ENCODE results near the gene DUSP2.
A peak's percentile ranks its signal among the peaks of the same experiment; 100 is the strongest.

DUSP2 gene

DNA sequence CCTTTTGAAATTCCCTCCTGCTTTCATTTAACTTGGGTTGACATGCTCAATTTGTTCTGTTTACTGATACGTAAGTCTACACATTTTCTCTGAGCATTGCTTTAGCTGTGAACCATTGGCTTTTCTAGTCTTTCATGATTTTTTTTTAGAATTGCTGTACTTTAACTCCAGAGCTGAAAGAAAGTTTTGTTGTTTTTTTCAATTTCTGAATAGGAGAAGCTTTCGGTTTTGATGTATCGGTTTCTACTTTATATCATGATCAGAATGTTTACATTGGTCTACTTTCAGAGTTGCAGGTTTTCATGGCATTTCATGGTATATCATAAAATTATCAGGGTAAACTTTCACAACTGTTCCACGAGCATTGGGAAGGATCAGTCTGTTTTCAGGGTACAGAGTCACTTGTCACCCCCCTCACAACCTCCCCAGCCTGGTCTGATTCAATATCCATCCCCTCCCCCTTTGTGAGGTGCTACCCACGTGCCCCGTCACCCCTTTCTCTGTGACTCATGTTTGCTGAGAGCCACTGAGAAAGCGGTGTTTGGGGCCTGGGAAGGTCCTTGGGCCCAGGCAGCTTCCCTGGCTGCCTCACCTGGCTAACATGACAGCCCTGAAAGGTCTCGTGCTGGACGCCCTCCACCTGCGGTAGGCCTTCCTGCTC, 14.0 kb downstream of the DUSP2 start:
- no peak for DNase-seq

DNA sequence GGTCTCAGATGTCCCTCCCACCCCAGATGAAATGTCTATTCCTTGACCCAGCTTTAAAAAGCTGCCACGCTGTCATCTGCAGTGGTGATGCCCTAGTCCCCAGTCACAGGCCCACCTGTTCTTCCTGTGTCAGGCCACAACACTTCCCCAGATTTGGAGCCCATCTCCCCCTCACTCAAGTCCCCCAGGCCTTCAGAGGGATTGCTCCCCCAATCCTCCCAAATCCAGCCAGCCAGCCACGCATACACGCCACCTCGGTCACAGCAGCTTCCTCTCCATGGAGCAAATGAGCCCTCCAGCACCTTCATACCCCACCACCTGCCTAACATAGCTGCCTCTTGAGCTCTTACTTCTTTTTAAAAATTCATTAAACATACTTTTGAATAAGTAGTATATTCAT, 14.8 kb downstream of the DUSP2 start:
- no peak for DNase-seq

DNA sequence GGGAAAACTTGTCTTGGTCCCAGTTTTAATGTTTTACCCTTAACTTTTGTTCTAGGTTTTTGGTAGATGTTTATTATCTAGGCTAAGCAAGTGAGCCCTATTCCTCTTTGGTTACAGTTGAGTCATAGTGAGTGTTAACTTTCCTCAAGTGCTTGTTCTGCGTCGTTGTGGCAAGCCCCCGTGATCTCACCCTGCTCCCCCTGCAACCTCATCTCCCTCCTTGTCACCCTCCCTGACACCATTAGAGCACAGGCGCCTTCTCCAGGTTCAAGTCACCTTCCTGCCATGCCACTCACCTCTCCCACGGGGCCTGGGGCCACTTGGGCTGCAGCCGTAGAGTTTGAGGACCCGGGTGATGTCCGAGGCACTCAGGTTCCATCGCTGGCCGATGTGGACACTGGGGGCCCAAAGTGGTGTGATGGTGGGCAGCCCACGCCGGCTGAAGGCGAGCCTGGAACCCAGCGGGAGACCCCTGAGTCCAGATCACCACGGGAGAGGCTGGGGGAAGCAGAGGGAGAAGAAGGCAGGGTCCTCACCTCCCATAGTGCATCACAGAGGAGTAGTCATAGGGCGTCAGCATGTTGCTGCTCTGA, 15.6 kb downstream of the DUSP2 start:
- no peak for DNase-seq

DNA sequence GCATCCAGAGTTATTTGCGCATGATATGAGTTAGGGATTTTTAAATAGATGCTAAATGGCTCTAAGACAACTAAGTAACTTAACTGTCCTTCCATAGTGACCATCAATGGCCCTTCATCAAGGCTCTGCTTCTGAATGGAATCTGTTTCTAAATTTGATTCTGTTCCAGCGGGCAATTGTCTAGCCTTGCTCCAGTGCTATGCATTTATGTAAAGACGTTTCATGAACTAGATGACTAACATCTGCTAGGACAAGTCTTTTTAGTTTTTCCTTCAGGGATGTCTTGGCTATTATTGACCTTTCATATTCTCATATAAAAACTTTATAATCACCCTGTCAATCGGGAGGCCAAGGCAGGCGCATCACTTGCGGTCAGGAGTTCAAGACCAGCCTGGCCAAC, 16.8 kb downstream of the DUSP2 start:
- no peak for DNase-seq

DNA sequence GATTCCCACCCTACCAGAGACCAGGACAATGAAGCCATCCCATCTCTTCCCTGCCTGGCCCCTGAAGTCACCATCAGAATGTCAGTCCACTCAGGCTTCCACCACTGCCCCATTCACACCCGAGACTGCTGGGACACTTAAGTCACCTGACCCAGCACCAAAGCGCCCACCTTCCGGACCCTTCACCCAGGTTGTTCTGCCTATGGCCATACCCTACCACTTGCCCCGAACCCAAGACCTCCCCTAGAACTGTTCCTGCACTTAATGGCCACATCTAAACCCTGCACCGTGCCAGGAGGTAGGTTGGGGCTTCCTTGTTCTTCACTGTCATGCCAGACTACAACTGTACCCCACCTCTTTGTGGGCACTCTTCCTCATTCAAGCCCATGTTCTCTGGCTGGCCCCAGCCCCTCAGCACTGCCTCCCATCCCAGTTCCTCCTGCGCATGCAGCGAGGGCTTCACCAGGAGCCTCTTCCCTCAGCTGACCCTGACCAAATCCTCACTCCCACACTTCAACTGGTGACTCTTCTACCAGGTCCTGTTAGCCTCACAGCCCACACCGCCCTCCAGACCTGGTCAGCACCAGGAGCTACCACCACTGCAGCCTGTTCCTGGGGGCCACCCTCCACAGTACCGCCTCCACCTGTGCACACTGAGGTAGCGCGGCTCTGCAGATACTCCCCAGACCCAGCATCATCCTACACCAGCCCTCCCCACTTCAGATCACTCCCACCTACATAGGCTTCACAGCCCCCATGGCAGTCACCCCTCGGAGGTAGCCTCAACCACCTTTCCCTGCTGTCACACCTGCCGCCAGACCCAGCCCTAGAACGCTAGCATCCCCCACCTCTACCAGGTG, 20.6 kb downstream of the DUSP2 start:
- no peak for DNase-seq

DNA sequence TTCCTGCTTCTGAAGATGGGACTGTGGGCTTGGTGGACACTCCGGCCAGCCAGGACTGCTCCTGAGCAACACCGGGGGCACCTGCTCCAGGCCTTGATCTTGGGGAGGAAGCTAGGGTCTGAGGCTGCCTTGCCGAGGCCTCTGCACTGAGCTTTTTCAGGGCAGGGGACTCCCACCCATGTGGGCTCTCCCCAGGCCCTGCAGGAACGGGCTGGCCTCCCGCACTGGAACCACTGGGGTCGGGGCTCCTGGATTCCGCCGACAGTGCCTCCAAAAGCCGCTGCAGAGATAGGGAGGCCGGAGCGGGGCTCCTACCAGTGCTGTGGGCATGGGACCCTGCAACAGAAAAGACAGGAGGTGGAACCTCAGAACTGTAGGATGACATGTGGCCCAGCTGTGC, 21.3 kb downstream of the DUSP2 start:
- no peak for DNase-seq

DNA sequence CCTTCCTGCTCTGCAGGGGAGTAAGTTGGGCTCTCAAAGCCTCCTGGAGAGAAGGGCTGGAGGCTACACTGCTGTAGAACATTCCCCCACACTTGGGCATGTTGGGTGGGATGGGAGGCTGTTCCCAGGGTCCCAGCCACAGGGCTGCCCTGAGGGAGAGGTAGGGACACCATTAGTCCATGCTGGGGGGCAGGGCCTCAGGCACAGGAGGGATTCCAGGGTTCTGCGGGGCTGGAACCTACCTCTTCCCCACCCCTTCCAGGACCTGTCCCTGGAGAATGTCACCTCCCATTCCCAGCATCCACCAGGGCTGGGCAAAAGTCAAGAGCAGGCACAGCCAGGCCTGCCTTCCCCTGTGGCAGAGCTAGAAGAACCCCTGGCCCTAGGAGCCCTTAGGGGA, 21.9 kb downstream of the DUSP2 start:
- no peak for DNase-seq

DNA sequence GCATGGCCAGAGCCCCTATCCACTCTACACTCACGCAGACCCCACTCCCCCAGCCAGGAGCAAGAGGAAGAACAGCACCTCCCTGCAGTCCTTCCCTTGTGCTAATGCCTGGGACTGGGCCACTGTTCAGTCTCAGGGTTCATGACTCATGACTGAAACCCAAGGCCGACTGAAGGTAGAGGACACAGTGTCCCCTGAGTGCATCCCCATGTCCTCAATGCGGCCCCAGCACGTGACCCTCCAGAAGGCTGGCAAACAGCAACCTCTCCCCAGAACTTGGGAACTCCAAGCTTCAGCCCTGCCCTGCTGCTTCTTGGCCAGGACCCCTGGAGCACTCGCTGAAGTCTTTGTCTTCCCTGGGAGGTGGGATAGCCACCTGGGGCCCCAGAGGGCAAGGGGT, 22.8 kb downstream of the DUSP2 start:
- no peak for DNase-seq

DNA sequence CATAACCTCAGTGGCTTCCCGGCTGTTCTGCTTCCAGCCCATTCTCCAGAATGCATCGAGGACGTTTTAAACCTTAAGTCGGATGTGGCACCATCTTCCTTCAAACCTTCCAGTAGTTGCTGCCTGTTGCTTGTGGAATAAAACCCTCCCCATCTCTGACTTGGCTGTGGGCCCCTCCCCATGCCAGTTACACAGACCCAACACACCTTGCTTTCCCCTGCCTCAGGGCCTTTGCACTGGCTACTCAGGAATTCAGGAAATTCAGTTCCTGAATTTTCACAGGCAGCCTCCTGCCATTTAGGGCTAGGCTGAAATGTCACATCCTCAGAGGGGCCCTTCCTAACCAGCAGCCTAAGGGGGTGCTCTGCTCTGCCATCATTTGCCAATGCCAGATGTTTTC, 23.8 kb downstream of the DUSP2 start:
- DNase-seq = no peak

DNA sequence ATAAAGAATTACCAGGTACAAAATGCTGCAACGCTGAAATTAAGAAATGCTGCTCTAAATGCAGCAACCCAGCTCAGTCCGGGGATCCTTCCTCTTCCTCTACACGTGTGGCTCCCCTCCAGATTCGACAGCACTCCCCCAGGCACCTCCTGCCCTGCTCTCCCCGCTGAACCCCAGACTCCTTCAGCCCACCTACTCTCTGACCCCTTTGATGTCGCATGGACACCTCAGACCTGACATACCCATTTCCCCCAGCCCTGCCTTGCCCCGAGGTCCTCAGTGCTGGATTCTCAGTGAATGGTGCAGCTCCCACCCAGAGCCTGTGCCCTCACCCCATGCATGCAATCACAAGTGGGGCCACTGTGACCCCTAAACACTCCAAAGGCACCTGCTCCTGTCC, 24.2 kb downstream of the DUSP2 start:
- no peak for DNase-seq

DNA sequence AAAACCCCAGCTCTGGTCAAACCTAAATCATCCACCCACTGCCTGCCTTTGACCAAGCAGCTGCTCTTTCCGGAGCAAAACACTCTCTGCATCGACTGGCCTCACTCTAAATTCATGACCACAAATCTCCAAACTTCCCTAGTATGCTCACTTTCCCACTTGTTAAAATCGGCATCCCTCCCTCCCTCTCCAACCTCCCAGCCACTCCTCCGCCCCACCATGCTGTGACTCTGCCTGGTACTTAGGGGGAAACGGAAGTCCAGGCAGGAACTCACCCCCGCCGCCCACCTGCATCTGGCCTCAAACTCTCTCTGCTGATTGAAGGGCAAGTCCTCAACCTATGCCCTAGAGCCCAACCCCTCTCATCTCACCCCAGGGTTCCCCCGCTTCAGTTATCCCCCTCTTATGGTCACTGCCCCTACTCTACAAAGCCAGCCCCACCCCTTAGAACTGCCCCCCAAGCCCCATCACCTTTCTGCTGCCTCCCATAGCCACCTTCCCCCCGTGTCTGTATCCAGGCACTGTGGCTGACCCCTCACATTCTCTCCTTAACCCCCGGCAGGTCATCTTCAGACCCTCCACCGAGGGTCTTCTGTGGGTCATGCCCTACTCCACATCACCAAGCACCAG, 25.0 kb downstream of the DUSP2 start:
- DNase-seq = no peak

DNA sequence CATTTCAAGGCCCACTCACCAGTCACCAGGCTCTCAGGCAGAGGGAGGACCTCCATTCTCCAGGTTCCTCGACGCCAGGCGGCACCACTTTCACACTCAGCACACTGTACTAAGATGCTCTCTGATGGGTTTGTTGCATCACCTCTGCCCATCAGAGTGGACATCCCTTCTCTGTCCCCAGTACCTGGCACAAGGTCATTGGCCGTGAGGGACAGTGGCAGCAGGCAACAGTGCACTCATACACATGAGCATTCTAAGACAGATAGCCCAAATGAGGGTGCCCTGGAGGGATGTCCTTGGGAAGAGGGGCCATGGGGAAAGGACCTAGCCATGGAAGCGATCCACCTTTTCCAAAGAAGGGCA, 25.9 kb downstream of the DUSP2 start:
- DNase-seq = no peak

DNA sequence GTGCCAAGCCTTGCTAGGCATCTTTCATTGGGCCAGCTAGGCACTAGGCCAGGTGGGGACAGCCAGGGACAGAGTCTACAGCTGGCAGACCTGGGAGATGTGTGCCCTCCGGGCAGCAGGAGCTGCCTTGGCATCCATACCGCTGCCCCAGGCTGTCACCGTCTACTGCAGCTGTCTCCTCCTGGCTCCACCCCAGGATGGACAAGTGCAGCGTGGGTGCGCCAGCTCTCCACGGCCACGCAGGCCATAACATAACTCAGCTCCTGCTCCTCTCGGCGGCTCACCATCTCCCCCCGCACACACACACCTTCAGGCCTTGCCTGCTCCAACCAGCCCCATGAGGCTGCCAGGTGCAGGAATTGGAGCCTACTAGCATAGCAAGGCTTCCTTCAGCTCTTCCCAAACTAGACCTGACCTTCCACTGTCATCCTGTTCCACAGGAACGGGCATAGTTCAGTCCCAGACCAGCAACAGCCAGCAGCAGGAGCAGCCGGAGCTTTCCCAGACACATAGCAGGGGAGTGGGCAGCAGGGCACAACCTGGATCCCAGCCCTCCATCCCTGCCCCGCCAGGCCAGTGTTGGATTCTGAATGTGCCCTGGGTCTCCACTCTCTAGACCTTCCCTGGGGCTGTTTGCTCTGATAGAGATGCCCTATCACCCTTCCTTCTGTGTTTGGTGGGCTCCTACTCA, 26.4 kb downstream of the DUSP2 start:
- DNase-seq = peak; percentile 18

DNA sequence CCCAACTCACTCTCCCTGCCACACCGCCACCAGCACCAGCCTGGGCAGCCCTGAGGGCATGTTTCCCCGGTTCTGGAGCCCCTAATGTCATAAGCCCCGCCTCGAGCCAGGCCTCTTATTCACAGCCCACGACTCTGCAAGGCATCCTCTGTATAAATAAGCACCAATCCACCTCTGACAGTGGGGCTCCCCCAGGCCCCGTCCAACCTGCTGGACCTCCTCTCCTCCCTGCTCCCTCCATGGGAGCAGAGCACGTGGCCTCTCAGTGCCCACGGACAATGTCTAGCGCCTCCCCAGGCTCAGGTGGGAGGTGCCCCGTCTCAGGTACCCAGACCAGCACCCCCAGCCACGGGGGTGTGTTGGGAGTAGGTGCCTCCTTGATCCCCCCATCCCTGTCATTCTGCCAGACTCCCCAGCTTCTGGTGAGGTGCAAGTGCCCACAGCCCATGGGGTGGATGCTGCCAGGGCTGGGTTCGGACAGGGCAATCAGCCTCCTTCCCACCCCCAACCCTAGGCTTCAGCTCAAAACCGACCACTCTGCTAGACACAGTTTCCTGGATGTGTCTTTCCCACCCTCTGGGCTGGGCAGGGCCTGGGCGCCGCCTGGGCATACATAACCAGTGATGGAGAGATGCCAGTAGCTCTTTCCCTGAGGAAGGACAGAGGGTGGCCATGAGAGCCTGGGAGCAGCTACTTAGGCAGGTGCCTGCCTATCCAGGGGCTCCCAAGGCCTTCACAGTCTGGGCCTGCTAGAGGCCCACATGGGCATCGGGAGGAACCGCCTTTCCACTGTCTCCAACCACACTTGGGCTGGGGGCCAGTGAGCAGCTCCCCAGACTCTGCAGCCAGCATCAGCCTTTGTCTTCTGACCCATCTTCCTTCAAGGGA, 27.3 kb downstream of the DUSP2 start:
- no peak for DNase-seq

DNA sequence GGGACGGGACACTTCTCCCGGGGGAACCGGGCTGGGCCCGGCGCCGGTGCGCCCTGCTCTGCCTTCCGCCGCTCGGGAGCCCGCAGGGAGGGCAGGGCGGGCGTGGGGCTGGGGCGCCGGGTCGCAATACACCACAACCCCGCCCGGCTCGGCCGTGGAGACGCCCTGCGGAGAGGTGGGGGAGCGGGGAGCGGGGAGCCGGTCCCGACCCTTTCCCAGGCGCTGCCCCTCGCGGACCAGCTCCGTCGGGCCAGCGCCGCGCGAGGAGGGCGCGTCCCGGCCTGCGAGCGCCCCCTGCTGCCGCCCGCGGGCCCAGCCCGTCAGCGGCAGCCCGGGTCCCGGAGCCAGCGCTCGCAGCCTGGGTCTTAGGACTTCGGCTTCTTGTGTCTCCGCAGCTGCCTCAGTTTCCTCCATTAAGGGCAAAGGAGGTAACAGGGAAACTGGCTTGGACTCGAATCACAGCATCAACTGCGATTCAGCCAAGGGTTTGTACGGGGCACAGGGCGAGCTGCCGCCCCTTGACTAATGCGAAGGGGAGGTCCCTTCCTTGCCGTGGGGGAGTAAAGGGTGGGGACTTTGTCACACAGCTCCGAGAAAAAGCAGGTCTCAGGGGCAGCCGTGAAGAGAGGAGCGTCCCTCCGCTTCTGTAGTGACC, 28.2 kb downstream of the DUSP2 start:
- peak; percentile 19 for DNase-seq

DNA sequence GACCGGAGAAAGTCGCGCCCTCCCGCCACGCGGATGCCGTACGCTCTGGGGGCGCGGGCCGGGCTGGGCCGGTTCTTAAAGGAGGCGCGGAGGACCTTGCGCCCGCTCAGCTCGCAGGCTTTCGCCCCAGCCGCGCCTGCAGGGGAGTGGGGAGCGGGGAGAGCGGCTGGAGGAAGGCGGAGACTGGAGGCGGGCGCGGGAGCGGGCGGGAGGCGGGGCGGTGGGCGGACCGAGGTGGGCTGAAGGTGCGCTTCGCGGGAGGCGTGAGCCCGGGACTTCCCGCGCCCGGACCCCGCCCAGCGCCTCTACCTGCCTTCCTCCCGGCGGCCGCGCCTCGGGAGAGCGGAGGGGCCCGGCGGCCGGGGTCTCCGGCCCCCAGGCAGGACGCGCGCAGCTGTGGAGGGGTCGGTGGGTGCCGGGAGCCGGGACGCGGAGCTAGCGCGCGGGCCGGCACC, 28.8 kb downstream of the DUSP2 start, which contains the start of gene ADRA2B:
ADRA2B (minus strand) TSS at position 148 of the 455 bp plus-strand sequence. CDS start 422 bp downstream, outside the sequence.
- DNase-seq = no peak

DNA sequence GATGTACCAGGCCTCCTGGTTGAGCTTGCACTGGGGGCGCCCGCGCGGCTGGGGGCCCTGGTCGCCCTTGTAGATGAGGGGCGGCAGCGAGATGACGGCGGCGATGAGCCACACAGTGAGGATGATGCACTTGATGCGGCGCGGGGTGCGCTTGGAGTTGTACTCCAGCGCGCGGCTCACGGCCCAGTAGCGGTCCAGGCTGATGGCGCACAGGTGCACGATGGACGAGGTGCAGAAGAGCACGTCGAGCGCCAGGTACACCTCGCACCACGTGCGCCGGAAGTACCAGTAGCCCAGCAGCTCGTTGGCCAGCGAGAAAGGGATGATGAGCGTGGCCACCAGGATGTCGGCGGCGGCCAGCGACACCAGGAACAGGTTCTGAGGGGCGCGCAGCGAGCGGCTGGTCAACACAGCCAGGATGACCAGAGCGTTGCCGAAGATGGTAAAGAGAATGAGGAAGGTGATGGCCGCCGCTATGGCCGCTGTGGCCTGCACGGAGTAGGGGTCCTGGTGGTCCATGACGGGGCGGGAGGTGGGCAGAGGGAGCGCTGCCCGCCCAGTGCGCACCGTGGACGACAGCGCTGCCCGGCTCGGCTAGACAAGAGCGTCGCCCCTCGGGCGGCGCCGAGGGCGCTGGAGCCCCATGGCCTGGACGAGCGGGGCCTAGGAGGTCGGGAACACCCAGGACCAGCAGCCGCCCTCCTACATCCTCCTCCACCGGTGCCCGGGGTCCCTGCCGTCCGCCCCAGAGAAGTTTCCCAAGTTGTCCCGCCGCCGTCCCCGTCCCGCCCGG, 29.4 kb downstream of the DUSP2 start:
- DNase-seq = no peak

DNA sequence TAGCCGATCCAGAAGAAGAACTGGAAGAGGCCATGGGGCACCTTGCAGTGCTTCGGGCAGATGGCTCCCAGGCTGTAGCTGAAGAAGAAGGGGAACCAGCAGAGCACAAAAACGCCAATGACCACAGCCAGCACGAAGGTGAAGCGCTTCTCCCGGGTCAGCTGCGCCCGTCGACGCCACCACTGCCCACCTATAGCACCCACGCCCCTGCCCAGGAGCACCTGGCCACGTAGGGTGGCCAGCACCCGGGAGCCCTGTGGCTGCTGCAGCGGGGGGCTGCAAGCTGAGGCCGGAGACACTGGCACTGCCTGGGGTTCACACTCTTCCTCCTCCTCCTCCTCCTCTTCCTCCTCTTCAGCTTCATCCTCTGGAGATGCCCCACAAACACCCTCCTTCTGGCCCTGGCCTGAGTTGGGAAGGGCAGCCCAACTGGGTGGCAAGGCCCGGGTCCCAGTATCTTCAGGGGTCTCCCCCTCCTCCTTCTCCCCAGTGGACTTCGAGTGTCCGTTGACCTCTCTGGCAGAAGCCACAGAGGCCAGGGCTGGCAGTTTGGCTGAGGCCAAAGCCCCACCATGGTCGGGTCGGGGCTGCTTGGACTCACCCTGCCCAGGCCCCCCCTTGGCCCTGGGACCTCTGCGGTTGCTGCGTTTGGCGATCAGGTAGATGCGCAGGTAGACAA, 30.2 kb downstream of the DUSP2 start:
- DNase-seq = no peak

DNA sequence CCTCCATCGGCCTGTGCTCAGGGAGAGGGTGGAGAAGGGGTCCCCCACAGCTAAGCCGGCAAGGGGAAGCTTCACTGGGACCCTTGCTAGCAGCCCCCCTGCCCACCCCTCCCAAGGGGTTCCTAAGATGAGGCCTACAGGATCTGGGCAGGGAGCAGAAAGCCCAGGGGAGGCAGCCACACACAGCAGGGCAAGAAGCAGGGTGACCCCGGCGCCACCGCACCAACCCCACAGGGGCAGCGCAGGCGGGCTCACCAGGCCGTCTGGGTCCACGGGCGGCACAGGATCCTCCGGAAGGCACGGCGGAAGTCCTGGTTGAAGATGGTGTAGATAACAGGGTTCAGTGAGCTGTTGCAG, 30.7 kb downstream of the DUSP2 start:
- no peak for DNase-seq

DNA sequence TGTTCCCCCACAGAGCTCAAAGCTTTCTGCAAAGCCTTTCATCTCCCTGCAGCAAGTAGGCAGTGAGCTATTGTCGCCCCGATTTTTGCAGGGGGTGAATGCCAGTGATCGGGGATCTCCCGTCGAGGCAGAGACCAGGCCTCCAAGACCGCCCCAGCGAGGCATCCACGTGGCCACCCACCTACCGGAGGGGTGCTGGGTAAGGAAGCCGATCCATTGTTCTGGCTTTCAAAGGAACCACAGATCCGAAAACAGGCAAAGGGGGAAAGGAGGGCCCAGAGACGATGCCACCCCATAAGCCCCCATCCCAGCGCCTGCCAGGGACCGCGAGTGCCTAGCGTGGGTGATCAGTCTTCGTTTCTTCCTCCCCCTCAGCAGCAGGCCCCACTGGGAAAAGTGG, 31.3 kb downstream of the DUSP2 start:
- no peak for DNase-seq

All from COR-L47 (cell line).